GM21390 (cell line): ENCODE data around the gene ATP7B.
"Not testable (repeated sequence)": the region's sequence is repeated elsewhere in the genome, so short reads cannot be mapped to it uniquely, and the experiment has no call there.

ENCODE experiments used
- ATAC-seq: cut with Tn5 transposase; IDR thresholded peaks from one replicate; pipeline ENCODE4 v1.9.1; 2021; ENCODE audit not compliant: unreplicated experiment

The ATP7B gene

DNA sequence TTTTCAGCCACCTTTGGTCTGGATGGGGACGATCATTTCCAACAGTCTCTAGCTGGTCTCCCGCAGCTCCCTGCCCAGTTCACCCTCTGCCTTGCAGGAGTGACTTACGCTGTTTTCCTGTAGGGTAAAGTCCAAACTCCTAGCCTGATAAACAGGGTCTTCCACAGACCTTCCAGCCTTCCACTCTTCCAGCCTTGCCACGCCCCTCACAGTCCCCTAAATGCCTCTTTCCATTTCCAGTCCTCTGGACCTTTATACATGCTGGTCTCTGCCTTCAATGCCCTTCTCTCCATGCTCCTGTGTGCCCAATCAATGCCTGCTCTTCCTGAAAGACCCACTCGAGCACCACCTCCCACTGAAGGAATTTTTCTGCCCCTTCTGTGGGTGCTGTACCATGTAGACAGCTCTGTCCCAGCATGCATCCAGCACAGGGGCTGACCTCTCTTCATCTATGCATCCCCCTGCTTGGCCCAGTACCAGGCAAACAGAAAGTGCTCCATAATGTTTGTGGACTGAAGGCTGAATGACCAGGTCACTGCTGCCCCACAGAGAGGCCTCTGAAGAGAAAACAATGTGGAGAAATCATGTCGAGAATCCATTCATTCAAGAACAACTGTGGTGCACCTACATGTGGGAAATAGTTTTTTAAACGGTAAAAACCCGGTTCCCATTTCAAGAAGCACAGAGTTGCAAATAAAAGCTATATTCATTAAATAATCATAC, 4.6 kb downstream of the ATP7B start:
- no peak for ATAC-seq

DNA sequence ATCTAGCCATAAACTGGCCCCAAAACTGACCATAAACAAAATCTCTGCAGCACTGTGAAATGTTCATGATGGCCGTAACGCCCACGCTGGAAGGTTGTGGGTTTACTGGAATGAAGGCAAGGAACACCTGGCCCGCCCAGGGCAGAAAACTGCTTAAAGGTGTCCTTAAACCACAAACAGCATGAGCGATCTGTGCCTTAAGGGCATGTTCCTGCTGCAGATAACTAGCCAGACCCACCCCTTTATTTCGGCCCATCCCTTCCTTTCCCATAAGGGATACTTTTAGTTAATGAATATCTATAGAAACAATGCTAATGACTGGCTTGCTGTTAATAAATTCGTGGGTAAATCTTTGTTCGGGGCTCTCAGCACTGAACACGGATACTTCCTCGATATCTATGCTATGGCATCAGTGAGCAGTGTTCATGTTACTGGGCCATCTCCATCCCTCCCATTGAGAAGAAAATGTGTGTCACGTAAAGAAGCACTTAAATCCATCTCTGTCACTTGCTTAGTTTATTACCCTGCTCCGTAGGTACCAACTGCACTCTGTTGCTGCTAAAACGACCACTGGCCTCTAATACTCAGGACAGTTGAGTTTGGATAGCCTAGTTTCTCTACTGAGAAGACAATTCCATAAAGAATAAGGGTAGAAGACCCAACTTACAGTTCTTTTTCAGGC, 5.3 kb downstream of the ATP7B start:
- ATAC-seq: no peak

DNA sequence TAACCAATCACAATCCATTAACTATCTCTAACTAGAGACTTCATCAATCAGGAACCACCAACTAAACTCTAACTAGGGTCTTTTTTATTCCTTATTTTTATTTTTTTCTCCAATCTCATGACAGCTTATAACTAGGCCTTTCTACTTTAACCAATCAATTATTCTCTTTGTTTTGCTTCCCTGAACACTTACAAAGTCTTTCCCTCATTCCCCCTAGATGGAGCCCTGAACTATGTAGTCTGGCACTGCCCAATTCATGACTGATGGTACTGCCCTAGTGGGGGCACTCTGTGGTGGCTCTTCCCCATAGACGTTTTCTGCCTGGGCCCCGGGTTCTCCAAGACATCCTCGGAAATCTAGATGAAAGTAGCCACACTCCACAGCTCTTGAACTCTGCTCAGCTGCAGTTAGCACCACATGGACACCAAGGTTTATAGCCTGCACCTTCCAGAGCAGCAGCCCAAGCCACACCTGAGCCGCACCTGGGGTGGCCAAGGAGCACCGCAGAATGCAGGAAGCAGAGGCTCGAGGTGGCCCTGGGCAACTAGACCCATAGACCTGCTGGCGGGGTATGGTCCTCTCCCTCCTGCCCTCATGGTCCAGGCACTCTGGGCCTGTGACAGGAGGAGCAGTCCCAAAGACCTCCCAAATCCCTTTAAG, 6.6 kb downstream of the ATP7B start:
- ATAC-seq: no peak

DNA sequence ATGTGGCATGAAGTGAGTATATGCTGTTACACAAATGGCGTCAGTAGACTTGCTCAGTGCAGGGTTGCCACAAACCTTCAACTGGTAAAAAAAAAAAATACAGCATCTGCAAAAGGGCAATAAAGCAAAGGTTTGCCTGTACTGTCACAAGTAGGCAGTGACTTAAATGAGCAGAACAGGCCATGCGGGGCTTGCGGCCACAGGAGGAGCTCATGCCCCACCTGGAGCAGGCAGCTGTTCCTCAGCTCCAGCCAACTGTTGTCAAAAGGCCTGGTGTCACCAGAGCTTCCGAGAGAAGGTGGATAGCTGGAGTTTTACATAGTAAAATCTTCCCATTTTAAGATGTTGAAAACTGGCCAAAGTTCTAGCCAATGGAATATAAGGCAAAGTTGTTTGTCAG, 7.7 kb downstream of the ATP7B start:
- ATAC-seq: no peak

DNA sequence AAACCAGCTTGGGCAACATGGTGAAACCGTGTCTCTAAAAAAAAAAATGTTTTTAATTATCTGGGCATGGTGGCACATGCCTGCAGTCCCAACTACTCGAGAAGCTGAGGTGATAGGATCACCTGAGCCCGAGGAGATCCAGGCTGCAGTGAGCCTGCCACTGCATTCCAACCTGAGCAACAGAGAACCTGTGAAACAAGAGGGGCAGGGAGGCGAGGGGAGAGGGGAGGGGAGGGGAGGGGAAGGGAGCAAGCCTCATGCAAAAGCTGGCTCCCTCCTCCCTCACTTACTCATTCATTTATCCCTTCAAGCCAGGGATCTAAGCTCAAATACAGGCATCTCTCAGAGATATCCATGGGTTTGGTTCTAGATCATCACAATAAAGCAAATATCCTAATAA, 8.9 kb downstream of the ATP7B start:
- ATAC-seq: no peak

DNA sequence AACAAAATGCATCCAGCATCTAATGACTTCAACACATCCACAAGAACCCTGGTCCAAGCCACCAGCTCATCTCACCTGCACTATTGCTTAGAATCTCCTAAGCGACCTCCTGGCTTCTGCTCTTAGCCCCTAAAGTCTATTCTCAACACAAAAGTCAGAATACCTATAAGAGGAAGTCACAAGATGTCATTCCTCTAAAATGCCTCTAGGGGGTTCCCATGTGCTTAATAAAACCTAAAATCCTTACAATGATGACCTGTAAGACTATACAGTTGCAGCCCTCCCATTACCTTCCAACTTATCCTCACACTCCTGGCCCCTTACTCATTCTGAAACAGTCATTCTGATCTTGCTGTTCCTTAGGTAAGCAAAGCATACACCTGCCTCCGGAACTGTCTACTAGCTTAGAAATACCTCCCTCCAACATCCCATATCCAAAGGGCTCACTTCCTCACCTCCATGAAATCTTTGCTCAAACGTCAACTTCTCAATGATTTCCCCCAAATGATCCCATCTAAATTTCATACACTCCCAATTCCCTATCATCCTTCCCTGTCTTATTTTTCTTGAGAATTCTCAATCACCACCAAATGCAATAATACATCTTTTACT, 10.0 kb downstream of the ATP7B start:
- ATAC-seq: peak; percentile 89

DNA sequence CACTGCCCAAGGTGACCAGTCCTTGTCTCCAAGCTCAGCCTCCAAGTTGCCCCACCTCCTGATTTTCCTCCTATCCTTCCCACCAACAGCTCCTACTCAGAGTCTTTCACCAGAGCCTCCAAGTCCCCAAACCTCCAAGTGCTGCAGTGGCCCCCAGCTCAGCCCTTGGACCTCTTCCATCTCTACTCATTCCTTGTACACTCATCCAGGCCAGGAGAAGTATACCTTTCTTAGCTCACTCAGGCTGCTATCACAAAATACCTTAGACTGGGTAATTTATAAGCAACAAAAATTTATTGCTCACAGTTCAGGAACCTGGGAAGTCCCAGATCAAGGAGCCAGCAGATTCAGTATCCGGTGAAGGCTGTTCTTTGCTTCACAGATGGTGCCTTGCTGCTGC, 11.3 kb downstream of the ATP7B start:
- no peak for ATAC-seq

DNA sequence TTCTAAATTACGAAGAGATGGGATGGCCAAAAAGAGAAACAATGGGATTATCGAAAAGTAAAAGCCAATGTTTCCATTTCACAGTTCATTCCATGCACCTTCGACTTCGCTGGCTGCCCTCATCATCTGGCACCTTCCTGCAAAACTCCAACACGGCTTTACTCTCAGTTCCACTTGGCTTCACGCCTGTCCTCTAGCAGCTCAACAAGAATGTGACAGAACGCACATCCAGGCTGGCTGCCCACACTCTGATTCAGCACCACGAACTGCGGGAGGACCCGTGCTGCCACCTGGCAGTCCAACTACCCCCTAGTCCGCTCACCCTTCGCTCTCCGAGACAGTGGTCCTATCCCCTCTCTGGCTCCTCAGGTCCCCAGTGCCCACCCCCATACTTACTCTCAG, 11.7 kb downstream of the ATP7B start:
- no peak for ATAC-seq

DNA sequence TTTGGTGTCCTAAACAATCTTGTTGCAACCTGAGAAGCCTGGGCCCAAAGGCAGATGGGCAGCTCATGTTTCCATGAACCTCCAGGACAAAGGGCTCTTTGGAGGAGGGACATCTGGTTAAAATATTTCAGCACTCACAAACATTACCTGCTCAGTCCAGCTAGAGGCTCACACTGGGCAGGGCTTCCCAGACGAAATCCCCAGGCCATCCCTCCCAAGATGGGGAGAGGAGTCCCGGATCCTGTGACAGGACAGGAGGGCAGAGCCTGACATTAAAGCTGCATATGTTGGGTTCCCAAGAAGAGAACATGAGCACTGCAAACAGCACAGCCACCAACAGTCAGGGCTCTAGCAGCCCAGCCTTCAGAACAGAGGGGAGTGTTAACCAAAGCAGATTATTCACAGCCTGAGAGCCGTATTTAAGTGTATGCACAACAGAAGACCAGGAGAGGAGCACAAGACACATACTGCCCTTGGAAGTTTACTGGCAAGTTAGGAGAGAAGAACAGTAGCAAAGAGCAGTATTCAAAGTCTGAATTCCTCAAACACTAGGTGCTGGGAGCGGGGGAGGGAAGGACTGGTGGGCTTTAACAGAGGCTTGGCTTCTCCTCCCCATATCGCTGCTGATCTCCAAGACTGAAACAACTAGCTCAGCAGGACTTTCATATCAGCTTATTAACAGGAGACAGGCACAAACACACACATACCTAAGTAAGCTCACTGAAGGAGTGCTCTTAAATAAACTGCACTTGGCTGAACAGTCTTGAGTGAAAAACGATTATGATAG, 12.3 kb downstream of the ATP7B start:
- ATAC-seq: no peak

DNA sequence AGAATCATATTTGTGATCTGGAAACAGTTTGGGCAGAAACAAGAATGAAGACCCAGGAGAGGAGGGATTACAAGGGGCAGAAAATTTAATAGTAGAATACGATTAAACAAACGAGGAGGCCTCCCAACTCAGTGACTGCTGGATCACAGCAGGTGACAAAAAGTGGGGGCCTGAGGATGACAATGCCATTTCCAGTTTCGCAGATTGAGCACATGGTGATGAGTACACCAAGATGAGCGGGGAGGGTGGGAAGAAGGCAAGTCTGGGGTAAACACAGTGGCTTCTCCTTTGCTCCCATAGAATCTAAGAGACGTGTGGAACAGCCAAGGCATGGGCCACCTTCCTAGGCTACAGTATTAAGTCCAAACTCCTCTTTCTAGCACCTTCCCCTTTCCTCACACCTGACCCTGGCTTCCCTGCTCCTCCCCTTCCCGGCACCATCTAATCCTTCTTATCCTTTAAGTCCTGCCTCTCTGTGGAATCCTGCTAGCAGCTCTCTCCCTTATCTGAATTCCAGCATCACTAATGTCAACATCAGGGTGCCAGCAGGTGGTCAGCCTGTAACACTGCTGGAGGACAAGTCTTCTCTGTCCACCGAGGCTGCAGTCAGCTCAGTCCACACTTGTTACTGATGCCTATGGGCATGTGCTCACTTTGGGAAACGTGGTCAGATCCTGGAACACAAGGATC, 13.5 kb downstream of the ATP7B start:
- ATAC-seq: no peak

DNA sequence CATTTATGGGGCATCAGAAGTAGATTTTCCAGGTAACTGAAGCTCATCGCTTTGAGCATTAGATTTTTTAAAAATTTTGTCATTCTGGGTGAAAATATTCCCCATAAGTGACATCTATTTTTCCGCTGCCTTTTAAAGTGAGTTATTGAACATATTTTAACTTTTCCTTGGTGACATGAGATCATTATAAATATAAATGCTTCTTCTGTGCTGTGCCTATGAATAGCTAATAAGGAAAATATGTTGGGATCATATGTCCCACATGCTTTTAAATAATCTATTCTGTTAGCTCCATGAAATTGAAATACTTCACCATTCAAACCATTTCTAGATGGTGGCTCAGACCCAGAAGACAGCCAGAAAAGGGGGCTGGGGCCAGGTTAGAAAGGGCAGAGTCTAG, 14.1 kb downstream of the ATP7B start:
- no peak for ATAC-seq

DNA sequence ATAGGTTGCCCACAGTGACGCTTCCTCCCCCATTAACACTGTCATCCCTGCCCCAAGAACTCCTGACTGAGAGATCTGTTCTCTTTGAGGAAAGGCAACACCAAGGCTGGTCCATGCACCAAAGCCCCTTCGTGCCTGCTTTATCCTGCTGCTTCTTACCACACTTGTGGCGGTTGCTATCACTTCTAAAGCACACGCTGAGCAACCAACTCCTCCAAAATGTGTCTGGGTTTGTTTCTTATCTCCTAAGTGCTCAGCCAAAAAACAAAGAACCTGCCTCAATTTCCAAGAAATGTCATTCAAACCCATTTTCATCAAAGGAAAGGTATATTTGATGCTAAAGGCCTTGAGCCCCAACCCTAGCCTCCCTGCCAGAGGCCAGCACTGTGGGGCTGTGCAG, 14.6 kb downstream of the ATP7B start:
- ATAC-seq: no peak

DNA sequence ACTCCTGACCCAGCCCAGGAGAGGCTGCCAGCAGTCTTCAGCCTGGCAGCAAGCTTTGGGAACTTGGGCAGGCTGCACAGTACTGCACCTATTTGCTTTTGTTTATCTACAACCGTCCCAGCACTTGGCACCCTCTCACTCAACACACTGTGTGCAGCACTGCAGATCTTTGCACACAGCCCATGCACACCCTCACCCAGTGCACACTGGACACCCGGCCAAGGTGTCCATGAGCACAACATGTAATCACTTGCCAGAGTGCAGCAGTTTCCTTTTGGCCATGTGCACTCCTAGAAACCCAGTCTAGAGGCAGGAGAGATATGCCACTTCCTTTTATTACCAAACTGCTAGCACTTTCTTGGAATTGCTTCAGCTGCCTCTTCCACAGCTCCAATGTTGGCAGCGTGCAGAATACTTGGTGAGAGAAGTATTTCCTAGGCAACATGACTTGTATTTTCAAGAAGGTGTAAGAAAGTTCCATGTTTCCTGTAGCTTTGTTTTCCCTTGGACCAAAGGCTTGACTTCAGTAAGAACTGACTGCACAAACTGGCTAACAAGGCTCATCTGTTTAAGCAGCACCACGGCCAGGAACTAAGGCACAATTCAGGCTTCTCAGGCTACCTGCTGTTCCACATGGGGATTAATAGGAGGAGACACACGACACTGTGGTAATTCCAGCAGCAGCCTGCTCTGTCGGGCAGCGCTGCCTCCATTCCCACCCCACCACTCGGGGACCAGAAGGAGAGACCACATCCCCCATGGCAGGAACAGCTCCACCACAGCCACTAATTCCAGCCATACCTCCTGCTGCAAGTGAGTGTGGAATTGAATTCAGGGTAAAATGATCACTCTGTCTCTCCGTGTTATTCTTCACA, 15.3 kb downstream of the ATP7B start:
- ATAC-seq: no peak

DNA sequence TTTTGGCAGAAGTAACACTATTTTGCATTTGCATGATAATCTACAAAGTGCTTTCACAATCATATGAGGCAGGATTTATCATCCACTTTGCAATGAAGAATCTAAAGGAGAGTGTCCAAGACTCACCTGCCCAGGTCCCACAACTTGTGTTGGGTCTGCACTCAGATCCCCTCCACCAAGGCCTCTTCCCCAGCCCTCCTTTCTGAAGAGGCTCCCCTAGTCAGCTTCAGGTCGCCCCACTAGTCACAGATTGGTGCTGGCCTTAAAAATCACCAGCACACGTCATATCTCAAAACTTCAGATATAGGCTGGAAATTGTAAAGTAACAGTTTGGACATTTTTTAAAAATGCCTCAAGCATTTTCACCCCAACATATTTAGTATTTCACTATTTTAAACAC, 17.5 kb downstream of the ATP7B start:
- no peak for ATAC-seq

DNA sequence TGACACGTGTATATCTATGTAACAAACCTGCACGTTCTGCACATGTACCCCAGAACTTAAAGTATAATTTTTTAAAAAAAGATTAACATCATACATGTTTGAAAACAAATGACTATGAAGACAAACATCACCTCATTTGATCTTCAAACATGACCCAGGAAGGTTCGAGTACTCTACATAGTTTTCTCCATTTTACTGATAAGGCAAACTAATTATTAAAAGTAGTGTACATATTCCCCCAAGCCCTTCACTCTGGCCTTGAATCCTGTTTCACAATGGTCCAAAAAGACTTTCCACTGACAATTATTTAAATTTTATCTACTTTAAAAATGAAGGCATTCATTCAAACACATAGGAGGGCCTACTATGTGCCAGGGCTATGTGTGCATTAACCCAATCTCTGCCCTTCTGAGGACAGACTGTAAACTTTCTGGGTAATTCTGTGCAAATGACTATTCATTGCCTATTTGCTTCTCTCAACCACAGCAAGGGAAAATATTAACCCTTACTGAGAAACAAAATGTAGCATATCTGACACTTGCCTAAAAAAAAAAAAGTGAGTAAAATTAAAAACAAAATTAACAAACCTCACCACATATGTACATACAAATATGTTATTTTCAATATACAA, 22.1 kb downstream of the ATP7B start:
- no peak for ATAC-seq

DNA sequence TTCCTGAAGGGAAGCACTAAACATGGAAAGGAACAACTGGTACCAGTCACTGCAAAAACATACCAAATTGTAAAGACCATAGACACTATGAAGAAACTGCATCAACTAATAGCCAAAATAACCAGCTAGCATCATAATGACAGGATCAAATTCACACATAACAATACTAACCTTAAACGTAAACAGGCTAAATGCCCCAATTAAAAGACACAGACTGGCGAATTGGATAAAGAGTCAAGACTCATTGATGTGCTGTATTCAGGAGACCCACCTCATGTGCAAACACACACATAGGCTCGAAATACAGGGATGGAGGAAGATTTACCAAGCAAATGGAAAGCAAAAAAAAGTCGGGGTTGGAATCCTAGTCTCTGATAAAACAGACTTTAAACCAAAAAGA, 26.3 kb downstream of the ATP7B start:
- ATAC-seq: not testable (repeated sequence)

DNA sequence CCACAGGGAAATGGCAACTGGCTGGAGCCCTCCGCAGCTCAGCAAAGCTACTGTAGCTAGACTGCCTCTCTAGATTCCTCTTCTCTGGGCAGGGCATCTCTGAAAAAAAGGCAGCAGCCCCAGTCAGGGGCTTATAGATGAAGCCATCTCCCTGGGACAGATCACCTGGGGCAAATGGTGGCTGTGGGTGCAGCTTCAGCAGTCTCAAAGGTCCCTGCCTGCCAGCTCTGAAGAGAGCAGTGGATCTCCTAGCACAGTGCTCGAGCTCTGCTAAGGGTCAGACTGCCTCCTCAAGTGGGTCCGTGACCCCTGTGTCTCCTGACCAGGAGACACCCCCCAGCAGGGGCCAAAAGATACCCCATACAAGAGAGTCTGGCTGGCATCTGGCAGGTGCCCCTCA, 28.0 kb downstream of the ATP7B start:
- ATAC-seq: not testable (repeated sequence)

DNA sequence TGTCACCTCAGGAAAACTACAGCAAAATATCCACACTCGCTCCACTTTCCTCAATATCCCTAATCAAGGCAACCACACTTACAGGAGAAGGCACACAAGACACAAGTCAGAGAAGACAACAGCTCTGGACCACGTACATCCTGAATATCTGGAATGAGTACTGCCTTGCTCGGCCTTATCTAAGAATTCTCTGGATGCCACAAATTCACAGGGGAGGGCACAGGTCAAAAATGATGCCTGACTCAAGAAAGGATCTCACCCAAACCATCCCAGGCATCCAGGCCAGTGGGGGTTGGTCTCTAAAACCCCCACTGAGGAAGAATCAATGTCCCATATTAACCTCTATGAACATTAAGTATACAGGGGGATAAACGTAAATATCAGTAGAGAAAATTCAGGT, 29.9 kb downstream of the ATP7B start:
- no peak for ATAC-seq

DNA sequence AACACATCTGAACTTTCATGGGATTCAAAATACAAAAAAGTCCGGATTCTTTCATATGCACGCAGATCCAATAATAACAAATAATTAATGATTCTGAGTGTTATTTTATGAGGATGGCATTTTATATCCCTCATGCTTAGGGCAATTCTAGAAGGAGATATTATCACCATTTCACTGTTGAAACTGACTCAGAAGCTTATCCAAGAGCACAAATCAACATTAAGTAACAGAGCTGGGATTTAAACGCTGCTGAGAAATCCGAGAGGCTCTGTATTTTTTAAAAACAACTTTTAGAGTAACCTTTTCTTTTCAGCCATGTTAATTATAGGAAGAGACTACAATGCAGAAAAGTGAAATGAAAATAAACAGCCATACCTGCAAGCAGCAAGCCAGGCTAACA, 30.3 kb downstream of the ATP7B start:
- ATAC-seq: no peak
